NB4 (cell line): ENCODE measurements around the gene CRIM1.

Source experiments
- DNase-seq: peaks from one replicate; pipeline ENCODE4 v3.0.0; 2010; ENCODE audit warnings: low read depth
- H3K4me3 ChIP-seq: one replicate; pipeline ENCODE4 v1.5.1; 2011; ENCODE audit warnings: mild to moderate bottlenecking, low read depth, low read length, moderate library complexity
- MAX ChIP-seq: IDR thresholded peaks from 2 replicates; pipeline ENCODE4 v1.6.1; 2011; ENCODE audit warnings: low read depth, low read length
- MYC ChIP-seq: IDR thresholded peaks from 2 replicates; pipeline ENCODE4 v1.6.1; 2011; ENCODE audit warnings: low read depth, low read length
- POLR2A ChIP-seq: IDR thresholded peaks from 2 replicates; pipeline ENCODE4 v1.6.1; 2011; ENCODE audit warnings: mild to moderate bottlenecking; ENCODE audit not compliant: insufficient read length; ENCODE audit errors: extremely low read depth
- TF ChIP-seq, protein P1 (sequence below): IDR thresholded peaks from one replicate; pipeline ENCODE4 v1.5.1; 2012; ENCODE audit warnings: low read depth, low read length

The CRIM1 gene

GRCh38 chr2:36582951-36583350, 227.4 kb downstream of the CRIM1 start:
- H3K4me3 ChIP-seq = no peak overlapping the region
- TF ChIP-seq POLR2A (no peak), MYC (no peak), MAX (no peak)
- TF ChIP-seq, protein P1, sequence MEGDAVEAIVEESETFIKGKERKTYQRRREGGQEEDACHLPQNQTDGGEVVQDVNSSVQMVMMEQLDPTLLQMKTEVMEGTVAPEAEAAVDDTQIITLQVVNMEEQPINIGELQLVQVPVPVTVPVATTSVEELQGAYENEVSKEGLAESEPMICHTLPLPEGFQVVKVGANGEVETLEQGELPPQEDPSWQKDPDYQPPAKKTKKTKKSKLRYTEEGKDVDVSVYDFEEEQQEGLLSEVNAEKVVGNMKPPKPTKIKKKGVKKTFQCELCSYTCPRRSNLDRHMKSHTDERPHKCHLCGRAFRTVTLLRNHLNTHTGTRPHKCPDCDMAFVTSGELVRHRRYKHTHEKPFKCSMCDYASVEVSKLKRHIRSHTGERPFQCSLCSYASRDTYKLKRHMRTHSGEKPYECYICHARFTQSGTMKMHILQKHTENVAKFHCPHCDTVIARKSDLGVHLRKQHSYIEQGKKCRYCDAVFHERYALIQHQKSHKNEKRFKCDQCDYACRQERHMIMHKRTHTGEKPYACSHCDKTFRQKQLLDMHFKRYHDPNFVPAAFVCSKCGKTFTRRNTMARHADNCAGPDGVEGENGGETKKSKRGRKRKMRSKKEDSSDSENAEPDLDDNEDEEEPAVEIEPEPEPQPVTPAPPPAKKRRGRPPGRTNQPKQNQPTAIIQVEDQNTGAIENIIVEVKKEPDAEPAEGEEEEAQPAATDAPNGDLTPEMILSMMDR = no peak
- DNase-seq = no peak

GRCh38 chr2:36584148-36584794, 228.7 kb downstream of the CRIM1 start:
- DNase-seq = no peak
- H3K4me3 ChIP-seq = no peak overlapping the region
- TF ChIP-seq, protein P1 = no peak
- no peak for TF ChIP-seq MAX
- no peak for TF ChIP-seq MYC
- TF ChIP-seq POLR2A = no peak

DNA sequence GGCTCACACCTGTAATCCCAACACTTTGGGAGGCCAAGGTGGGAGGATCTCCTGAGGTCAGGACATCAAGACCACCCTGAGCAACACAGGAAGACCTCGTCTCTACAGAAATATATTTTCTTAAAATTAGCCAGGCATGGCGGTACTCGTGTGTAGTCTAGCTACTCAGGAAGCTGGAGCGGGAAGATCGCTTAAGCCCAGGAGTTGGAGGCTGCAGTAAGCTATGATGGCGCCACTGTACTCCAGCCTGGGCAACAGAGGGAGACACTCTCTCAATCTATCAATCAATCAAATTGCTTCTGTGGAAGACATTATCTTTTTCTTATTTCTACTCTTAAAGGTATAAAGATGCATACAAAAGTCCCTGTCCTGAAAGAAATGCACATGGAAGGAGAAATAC, 231.1 kb downstream of the CRIM1 start:
- H3K4me3 ChIP-seq = no peak overlapping the region
- TF ChIP-seq POLR2A = no peak
- no peak for TF ChIP-seq MYC
- TF ChIP-seq, protein P1 = no peak
- no peak for TF ChIP-seq MAX
- DNase-seq = no peak

- H3K4me3 ChIP-seq = no peak overlapping the region
- TF ChIP-seq, protein P1 = no peak
- no peak for TF ChIP-seq MAX
- no peak for DNase-seq
These were observed 231.5 kb downstream of the CRIM1 start for GRCh38 chr2:36587101-36587500.

- H3K4me3 ChIP-seq = no peak overlapping the region
- no peak for DNase-seq
- TF ChIP-seq, protein P1 = no peak
- no peak for TF ChIP-seq MAX
- no peak for TF ChIP-seq MYC
- no peak for TF ChIP-seq POLR2A
These were observed 232.0 kb downstream of the CRIM1 start for GRCh38 chr2:36587556-36587955.

DNA sequence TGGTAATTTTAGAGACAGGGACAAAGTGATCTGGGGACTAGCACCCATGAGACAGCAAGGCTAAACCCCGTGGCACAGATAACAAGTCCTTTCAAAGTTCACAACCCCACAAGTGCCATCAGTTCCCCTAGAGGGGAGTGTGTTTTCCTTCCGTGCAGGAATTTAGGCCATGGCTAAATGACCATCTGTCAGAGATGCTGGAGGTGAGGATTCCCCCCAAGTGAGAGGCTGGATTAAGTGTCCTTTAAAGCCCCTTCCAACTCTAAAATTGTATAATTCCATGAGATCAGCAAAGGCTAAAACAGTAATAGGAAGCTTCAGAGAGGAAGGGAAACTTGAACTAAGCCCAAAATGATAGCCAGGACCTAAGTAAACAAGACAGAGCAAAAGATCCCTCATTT, 233.7 kb downstream of the CRIM1 start:
- TF ChIP-seq MYC (no peak), MAX (no peak), POLR2A (no peak)
- TF ChIP-seq, protein P1 = no peak
- no peak for DNase-seq
- H3K4me3 ChIP-seq = no peak overlapping the region
